HG02885 (cell line): ENCODE measurements around the gene KLHL3.

Source experiments
- ATAC-seq: cut with Tn5 transposase; IDR thresholded peaks from one replicate; pipeline ENCODE4 v1.9.1; 2021; ENCODE audit warnings: mild to moderate bottlenecking; ENCODE audit not compliant: unreplicated experiment, poor library complexity

KLHL3 gene

DNA sequence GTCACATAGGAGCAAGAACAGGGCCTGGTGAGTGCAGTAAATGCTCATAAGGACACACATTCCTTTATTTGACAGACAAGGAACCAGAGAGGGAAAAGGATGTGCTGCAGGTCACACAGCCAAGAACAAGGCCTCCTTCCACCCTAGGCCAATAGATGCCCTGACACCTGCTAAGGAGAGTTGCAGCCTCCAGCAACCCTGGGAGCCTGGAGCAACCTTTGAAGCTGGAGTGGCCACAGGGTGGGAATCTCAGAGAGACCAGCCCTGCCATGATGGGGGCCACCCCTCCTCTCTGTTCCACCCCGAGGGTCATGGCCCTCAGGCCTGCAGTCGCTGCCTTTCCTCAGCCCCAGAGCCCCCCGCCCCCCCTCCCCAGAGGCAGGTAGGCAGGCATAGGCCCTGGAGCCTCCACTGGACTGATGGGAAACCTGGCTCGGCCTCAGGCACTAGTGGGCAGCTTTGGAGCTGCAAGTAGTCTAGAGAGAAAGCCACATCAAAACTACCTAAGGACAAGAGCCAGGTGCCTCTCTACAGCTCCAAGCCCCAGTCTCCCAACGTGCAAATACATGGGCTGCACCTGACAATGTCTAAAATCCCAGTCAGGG lies 120.6 kb downstream of the KLHL3 start:
- no peak for ATAC-seq

DNA sequence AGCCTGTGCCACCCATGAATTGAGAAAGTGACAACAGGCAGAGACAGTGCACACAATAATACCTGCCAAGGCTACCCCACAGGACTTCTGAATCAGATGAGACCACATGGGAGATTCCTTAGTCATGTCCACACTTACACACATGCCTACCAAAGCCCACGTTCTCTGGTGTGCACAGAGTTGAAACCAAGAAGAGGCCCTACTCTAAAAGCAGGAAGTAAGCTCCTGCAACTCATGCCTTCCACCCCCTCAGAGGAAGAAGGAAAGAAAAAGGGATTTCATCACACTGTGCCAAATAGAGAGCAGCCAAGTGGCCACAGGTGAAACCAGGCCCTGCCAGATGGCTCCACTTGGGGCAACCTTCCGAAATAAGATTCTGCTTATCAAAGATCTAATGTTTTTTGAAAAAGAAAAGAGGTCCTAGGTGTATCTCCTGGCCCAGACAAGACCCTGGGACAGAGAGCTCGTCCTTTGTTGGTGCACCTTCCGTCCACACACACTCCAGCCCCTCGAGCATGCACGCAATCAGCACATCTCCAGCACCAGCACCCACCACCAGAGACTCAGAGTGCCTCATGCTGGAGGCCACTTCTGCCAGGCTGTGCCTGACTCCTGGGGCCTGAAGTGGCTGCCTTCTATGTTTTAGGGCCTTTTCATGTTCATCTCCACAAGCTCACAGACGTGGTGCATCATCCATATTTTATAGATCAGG lies 122.2 kb downstream of the KLHL3 start:
- ATAC-seq, result no peak

DNA sequence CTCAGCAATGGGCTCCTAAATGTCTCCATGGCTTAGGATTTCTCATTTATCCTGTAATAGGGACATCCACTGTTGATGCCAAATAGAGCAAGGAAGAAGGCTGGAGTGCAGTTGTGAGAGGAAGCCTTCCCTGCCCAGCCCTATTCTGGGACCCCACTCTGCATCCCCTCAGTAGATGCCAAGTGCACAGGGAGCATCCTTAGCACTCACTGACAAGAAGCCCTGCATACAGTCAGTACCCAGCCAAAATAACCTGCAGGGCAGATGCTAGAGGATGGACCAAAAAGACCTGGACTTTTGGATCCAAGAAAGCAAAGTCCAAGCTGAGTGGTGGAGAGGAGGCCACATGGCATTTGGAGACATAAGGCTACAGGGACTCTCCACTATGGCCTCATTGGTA lies 123.3 kb downstream of the KLHL3 start:
- no peak for ATAC-seq

DNA sequence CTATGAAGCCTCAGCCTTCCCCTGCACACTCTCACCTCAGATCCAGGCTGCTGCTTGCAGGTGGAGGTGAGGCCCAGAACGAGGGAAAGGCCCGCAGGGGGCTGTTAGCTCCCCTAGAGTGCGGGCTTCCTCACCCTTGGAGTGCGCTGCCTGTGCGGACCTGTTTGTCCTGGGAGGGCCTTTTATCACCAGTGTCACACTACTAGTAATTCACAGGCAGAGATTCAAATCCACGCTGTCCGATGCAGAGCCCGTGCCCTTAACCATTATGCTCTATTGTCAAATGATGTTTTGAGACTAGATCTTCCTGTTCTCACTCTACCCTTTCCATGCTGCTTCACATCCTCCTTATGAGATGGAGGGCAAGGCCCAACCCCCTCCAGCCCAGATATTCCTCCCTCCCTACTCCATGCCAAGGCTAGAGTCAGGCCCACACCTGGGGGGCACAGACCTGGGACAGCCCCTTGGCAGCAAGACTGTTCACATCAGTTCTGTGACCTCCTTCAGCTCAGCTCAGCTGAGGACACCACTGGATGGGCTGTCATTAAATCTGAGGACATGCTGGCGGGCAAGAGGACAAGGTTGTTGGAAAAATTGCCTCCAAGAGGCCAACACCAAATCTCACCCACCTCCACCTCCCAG lies 124.0 kb downstream of the KLHL3 start:
- ATAC-seq, result no peak

DNA sequence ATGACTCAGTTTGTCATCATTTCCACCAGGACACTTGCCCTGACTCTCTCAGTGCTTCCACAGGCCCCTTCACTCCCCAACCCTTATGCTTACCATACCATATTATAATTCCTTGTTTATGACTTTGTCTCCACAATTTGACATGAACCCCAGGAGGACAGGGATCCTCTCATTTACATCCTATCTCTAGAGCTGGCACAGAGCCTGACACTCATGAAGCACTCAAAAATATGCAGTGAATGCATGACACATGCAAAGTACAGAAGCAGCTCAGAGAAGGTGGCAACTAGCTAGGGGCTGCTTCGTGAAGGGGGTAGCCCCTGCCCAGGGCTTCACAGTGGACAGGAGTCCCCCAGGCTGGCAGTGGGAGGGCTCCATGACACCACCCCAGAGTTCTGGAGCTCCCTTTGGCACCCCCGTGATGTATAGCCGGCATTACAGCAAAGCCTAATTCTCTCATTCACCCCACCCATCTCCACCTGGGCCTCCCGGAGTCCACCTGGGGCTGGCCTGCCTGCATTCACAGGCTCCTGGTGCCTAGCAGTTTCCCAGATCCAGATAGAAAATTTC lies 124.8 kb downstream of the KLHL3 start:
- ATAC-seq, result no peak

- no peak for ATAC-seq
Measured at GRCh38 chr5:137610598-137610997, 125.3 kb downstream of the KLHL3 start.

DNA sequence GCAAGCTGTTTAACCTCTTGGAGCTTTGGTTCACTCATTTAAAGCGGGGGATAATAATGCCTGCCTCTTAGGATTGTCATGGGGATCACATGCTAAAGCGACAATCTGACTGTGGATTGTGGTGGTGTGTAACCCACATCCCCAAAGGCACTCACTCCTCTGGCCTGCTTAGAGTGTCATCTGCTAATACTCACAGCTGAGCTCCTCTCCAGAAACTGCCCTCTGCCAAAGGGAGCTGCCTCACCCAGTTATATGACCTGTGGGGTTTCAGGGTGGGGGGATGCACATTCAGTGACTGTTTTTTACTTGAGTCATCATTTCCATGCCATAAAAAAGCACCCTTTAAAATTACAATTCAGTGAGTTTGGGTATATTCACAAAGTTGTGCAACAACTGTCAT lies 126.8 kb downstream of the KLHL3 start:
- no peak for ATAC-seq

- ATAC-seq, result no peak
Measured at GRCh38 chr5:137607771-137608170, 128.1 kb downstream of the KLHL3 start.

DNA sequence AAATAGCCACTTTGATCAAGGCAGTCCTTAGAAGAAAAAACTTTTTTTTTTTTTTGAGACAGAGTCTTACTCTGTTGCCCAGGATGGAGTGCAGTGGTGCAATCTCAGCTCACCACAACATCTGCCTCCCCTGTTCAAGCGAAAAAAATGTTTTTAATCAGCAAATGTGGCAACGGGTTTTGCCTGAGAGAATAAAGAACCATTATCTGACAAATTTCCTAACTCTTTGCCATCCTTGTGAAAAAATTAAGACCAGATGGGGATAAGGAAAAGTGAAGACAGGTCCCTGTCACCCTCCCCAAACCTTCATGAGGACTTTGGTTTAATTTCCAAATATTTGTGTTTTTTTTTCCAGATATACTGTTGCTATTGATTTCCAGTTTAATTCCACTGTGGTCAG lies 129.5 kb downstream of the KLHL3 start:
- ATAC-seq, result no peak

GRCh38 chr5:137605411-137605810 lies 130.5 kb downstream of the KLHL3 start:
- ATAC-seq, result no peak

DNA sequence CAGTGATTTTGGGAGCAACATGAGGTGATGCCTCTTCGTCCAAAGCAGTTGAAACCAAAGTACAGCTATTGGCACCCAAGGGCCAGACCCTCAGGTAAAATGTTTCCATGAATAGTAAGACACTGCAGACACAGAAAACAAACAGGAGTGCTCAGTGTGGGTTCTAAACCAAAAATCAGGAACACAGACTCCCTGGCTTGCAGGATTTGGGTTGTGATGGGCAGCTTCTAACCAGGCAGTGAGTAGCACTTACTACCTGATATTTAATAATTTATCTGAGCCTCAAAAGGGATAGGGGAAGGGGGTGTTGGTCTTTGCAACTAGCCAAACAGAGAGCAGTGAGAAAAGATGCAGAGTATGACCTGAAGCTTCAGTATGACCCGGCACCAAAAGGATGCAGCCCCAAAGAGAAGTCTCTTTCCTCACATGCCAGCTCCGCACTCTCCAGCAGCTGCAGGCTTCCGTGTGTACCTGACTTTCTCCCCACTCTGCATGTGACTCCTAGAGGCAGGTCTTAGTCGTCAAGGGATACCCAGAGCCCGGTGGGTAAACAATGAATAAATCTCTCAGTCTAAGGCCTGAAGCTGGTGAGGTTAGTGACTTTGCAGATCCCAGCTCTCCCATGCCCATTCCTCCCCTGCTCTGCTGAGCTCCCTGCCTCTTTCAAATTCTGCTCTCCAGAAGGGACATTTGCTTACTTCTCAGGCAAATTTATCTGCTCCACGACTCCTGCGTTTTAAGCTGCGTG lies 131.4 kb downstream of the KLHL3 start:
- ATAC-seq, result no peak

- ATAC-seq, result no peak
Measured at GRCh38 chr5:137603891-137604290, 132.0 kb downstream of the KLHL3 start.

DNA sequence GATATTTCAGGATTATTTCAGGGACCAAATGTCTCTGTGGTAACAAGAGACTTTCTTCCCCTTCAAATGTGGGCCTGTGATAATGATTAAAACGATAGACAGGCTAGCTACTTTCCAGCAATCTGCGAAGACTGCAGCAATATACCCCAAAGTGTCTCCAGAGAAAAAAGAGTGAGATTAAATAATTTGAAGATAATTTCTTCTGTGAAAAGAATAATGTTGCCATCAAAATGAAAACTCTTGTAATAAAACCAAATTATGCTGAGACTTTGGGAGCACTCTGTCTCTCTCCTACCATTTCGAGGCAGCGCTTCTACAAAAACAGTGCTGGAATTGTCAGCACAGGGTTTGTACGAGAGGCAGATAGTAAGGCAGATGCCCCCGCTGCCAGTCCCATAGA lies 132.5 kb downstream of the KLHL3 start:
- ATAC-seq, result no peak

GRCh38 chr5:137602721-137603273 lies 133.1 kb downstream of the KLHL3 start:
- ATAC-seq, result no peak

GRCh38 chr5:137600721-137601360 lies 135.0 kb downstream of the KLHL3 start:
- no peak for ATAC-seq

DNA sequence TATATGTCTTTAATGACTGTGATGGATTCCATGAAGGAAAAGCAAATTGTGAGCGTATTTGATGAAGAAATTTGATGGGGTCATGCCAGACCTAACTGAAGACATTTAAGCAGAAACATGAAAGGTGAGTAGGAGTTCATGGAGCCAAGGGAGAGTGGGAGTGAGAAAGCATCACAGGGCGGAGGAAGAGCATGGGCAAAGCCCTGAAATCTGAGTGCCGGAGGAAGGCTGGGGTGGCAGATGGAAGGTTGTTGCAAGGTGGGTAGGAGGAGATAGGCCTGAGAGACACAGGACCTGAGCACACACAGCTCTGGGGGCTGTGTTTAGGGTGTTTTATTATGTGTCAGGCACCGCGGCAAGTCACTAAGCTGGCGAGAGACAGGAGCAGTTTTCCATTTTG lies 136.4 kb downstream of the KLHL3 start:
- ATAC-seq, result no peak

DNA sequence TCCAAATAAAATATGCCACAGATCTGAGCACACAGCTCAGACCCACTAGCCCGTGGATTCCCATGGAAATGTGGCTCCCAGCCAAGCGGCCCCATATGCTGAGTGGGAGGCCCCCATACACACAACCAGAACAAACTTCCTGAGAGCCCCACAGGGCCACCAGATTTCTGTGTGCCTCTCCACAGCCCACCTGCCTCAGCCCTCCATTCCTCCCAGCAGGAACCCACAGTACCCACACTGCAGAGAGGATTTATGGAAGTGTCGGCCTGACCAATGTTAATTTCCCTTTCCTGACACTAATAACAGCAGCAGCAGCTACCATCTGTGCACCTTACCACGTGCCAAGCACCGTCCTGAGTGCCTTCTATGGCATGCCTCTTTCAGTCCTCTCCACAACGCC lies 137.5 kb downstream of the KLHL3 start:
- ATAC-seq, result no peak

- ATAC-seq, result no peak
Measured at GRCh38 chr5:137596941-137597340, 138.9 kb downstream of the KLHL3 start.

DNA sequence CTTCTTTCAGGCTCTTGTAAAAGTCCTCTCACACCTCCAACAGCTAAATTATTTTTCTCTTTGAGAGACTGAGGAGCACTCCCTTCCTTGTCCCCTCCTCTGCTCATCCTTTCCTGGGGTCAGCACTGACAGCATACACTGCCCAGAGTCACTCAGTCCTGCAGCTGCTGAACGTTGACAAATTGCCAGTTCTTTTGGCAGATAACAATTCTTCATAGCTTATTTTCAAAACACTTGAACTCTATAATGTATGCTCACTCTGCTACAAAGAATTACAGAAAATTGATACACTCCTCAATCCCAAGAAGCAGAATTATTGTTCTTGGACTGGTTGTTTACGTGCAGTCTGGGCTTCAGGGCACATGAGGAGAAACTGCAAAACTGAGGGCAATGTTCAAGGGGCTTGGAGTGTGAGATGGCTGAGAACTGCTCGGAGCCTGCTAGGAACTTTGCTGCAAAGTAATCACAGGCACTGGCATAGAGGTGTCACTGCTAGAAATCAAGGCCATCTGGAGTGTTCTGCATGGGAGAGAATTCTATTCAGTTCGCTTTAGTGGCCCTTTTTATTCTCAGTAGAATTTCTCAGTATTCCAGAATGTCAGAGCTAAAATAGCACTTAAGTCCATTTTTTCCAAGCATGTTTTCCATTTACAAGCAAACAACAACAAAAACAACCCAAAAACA lies 140.4 kb downstream of the KLHL3 start:
- ATAC-seq, result no peak
